Skeletal muscle satellite cell (primary cell): ENCODE measurements around the gene CCDC152.

Source experiments
- H3K27me3 ChIP-seq: 2 replicates; pipeline ENCODE4 v1.7.0; 2013; ENCODE audit warnings: low read length; ENCODE audit not compliant: control insufficient read depth, insufficient read depth
- H3K36me3 ChIP-seq: 2 replicates; pipeline ENCODE4 v1.7.0; 2013; ENCODE audit warnings: mild to moderate bottlenecking, control low read depth, low read length; ENCODE audit not compliant: insufficient read depth
- H3K4me1 ChIP-seq: 2 replicates; pipeline ENCODE4 v1.7.0; 2013; ENCODE audit warnings: low read length; ENCODE audit not compliant: control insufficient read depth, insufficient read depth
- H3K4me2 ChIP-seq: 2 replicates; pipeline ENCODE4 v1.7.0; 2013; ENCODE audit warnings: mild to moderate bottlenecking, low read length
- H3K4me3 ChIP-seq: 2 replicates; pipeline ENCODE4 v1.7.0; 2013; ENCODE audit warnings: low read length
- H3K9ac ChIP-seq: 2 replicates; pipeline ENCODE4 v1.7.0; 2013; ENCODE audit warnings: mild to moderate bottlenecking, low read depth, low read length, moderate library complexity
- H3K9me3 ChIP-seq: replicated peaks from 2 replicates; pipeline ENCODE4 v1.7.0; 2013; ENCODE audit warnings: mild to moderate bottlenecking, control low read depth, low read length

The CCDC152 gene

DNA sequence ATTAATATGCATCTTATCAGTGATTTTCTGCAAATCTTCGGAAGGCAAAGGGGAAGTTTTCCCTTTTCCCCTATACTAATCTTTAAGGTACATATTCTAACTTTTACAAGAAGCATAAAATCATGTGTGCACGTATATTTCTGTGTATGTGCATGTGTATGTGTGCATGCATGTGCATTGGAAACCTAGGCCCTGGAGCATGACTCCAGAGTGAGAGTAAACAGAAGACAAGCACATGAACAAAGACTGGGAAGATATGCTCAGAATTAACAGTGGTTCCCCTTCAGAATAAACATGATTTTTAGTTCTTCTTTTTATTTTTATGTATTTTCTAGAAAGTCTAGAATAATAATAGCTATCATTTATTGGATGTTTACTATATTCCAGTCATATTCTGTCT is 65.9 kb downstream of the CCDC152 start:
- no peaks in the 10 kb centered on the region for H3K36me3 ChIP-seq
- H3K4me3 ChIP-seq, result no peak overlapping the region
- no peaks in the 10 kb centered on the region for H3K4me1 ChIP-seq
- H3K4me2 ChIP-seq, result no peak overlapping the region
- H3K9me3 ChIP-seq, result no peaks in the 10 kb centered on the region
- H3K9ac ChIP-seq, result no peak overlapping the region
- H3K27me3 ChIP-seq, result no peaks in the 10 kb centered on the region

DNA sequence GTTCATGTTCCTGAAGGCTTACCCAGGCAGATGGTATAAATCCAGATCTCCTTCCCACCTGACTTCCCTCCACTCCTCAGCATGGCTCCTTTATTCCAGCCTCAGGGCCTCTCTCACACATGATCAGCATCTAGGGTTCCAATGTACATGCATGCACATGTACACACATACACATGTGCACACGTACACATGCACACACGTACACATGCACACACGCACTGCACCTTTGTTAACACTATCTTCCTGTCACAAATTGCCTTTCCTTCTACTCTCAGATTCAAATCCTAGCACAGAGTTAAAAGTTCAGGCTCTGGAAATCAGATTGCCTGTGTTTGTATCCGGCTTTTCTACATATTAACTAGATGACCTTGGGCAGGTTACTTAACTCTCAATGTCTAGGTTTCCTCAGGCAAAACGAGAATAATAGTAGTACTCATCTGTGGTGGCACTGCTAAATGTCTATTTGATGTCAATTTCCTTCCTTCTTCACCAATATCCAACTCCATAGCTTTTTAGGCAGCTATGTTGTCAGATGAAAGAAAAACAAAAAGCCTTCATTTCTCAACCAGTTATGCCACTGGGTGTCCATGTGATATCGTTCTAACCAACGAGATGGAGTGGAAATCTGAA is 67.8 kb downstream of the CCDC152 start:
- no peak overlapping the region for H3K4me2 ChIP-seq
- H3K4me1 ChIP-seq, result no peaks in the 10 kb centered on the region
- H3K9ac ChIP-seq, result no peak overlapping the region
- H3K27me3 ChIP-seq, result no peaks in the 10 kb centered on the region
- H3K36me3 ChIP-seq, result no peaks in the 10 kb centered on the region
- H3K4me3 ChIP-seq, result no peak overlapping the region
- no peaks in the 10 kb centered on the region for H3K9me3 ChIP-seq

DNA sequence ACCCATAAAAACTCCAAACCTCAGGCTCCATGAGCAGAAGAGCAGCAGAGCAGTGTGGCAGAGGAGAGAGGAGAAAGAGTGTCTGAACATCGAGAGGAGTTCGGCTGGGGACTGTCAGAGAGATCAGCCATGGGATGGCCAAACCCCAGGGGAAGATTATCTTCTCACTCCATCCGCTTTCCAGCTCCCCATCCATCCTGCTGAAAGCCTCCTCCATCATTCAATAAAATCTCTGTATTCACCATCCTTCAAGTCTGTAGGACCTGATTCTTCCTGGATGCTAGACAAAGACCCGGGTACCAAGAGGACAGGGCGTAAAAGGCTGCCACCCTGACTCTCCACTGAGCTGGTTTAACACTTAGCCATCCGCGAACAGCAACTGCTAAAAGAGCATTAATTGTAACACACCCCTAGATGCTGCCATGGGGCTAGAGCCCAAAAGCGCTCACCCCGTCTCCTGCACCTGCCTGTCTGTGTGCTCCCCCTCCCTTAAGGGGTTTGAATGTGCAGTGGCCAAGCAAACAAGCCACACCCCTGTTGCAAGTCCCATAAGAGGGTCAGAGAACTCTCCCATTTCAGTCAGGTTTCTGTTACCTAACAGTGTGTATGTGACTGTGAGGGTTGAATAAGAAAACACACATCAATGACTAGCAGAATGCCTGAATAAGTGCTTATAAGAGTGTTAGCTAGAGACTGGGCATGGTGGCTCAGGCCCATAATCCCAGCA is 69.0 kb downstream of the CCDC152 start:
- H3K4me2 ChIP-seq, result no peak overlapping the region
- H3K4me3 ChIP-seq, result no peak overlapping the region
- H3K27me3 ChIP-seq, result no peaks in the 10 kb centered on the region
- H3K9me3 ChIP-seq, result no peaks in the 10 kb centered on the region
- no peaks in the 10 kb centered on the region for H3K36me3 ChIP-seq
- H3K9ac ChIP-seq, result no peak overlapping the region
- no peaks in the 10 kb centered on the region for H3K4me1 ChIP-seq

DNA sequence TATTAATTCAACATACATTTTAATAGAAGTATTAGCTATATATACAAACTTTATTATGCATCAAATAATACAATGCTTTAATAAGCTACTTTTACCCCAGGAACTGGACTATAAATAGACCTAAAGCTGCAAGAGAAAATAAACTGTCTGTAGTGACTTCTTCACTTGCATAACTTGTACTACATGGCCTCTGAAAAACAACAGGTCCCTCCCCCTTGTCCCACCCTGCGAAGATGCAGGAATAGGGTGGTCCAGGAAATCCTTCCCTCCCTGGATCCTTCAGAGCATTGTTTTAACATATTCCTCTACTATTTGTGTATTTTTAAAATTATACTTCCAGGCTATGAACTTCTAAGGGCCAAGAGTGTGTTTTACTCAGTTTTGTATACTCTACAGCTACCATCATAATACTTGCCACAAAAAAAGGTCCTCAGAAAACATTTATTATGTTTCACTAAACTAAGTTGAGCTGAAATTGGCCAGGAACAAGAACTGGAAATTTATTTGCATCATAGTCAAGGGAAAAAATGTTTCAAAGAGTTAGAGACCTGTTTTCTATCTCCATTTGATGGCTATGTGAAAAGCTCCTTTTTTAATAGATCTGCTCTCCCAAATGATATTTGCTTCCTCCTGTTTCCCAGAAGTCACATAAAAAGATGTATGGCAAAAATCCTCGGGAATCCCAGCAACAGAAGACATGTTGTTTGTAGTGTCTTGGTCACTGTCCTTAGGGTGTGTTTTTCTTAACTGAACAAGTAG is 70.3 kb downstream of the CCDC152 start:
- H3K9ac ChIP-seq, result no peak overlapping the region
- no peak overlapping the region for H3K4me3 ChIP-seq
- H3K27me3 ChIP-seq, result no peaks in the 10 kb centered on the region
- no peaks in the 10 kb centered on the region for H3K9me3 ChIP-seq
- H3K4me2 ChIP-seq, result no peak overlapping the region
- H3K4me1 ChIP-seq, result no peaks in the 10 kb centered on the region
- no peaks in the 10 kb centered on the region for H3K36me3 ChIP-seq

DNA sequence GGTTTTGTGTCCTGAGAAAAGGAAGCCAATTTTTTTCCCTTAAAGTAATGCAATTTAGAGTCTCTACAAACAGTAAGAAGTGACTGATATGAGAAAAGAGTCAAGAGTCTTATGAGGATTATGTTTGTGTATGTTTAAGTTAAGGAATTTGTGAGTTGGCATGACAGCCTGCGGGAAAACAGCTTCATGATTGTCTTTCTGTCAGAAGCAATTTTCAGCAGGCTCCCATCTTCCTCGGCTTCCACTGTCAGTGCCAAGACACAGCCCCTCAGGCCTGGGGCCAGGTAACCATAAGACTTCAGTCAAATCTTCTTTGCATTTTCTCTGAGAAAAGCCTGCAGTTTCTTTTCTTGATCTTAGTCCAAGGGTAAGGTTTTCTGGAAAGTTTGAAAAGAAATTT is 72.1 kb downstream of the CCDC152 start:
- no peak overlapping the region for H3K4me3 ChIP-seq
- no peaks in the 10 kb centered on the region for H3K9me3 ChIP-seq
- no peak overlapping the region for H3K4me2 ChIP-seq
- no peaks in the 10 kb centered on the region for H3K36me3 ChIP-seq
- H3K9ac ChIP-seq, result no peak overlapping the region
- no peaks in the 10 kb centered on the region for H3K27me3 ChIP-seq
- no peaks in the 10 kb centered on the region for H3K4me1 ChIP-seq

DNA sequence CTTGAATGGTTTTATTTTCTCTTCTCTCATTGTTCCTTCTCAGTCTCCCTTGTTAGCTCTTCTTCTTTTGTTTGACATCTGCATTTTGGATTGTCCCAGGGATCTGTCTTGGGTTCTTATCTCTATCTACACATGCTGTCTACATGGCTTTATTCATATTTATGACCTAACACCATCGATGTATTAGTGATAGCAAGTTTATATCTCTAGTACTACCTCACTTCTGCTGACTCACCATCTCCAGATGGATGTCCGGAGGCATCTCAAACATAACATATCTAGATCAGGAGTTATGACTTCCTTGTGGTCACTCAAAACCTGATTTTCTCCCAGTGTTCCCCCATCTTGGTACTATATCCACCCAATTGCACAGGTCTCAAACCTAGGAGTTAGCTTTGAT is 74.3 kb downstream of the CCDC152 start:
- H3K4me3 ChIP-seq, result no peak overlapping the region
- H3K9me3 ChIP-seq, result no peaks in the 10 kb centered on the region
- no peaks in the 10 kb centered on the region for H3K36me3 ChIP-seq
- no peak overlapping the region for H3K9ac ChIP-seq
- no peaks in the 10 kb centered on the region for H3K27me3 ChIP-seq
- no peaks in the 10 kb centered on the region for H3K4me1 ChIP-seq
- no peak overlapping the region for H3K4me2 ChIP-seq

DNA sequence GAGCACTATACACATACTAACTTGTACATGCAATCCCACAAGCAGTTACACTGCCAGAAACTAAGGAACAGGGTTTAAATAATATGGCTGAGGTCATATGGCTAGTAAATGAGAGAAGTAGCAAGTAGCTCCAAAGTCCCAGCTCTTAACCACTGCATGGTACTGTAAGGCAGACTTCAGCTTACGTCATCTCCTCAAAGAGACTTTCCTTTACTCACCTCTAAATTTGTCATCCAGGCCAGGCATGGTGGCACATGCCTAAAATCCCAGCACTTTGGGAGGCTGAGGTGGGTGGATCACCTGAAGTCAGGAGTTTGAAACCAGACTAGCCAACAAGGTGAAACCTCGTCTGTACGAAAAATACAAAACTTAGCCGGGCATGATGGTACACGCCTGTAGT is 75.4 kb downstream of the CCDC152 start:
- H3K36me3 ChIP-seq, result no peaks in the 10 kb centered on the region
- no peak overlapping the region for H3K4me3 ChIP-seq
- no peak overlapping the region for H3K4me2 ChIP-seq
- H3K4me1 ChIP-seq, result no peaks in the 10 kb centered on the region
- H3K27me3 ChIP-seq, result no peaks in the 10 kb centered on the region
- no peak overlapping the region for H3K9ac ChIP-seq
- H3K9me3 ChIP-seq, result no peaks in the 10 kb centered on the region

DNA sequence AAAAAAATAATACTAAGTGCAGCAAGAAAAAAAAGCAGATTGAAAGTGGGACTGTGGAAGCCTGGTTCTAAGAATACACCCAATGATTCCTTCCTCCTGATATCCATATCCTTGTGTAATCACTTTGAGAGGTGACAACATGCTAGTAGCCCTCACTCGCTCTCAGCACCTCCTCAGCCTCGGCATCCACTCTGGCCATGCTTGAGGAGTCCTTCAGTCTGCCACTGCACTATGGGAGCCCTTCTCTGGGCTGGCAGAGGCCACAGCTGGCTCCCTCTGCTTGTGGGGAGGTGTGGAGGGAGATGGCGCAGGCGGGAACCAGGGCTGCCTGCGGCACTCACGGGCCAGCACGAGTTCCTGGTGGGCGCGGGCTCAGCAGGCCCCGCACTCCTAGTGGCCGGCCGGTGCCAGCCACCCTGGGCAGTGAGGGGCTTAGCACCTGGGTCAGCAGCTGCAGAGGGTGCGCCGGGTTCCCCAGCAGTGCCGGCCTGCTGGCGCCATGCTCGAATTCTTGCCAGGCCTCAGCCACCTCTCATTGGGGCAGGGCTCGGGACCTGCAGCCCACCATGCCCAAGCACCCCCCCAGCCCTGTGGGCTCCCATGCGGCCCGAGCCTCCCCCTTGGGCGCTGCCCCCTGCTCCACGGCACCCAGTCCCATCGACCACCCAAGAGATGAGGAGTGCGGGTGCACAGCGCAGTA is 79.6 kb downstream of the CCDC152 start:
- peaks cover 15% of the 10 kb centered on the region for H3K4me1 ChIP-seq
- H3K4me3 ChIP-seq, result no peak overlapping the region
- H3K36me3 ChIP-seq, result no peaks in the 10 kb centered on the region
- no peaks in the 10 kb centered on the region for H3K27me3 ChIP-seq
- H3K4me2 ChIP-seq, result no peak overlapping the region
- H3K9ac ChIP-seq, result no peak overlapping the region
- H3K9me3 ChIP-seq, result no peaks in the 10 kb centered on the region

DNA sequence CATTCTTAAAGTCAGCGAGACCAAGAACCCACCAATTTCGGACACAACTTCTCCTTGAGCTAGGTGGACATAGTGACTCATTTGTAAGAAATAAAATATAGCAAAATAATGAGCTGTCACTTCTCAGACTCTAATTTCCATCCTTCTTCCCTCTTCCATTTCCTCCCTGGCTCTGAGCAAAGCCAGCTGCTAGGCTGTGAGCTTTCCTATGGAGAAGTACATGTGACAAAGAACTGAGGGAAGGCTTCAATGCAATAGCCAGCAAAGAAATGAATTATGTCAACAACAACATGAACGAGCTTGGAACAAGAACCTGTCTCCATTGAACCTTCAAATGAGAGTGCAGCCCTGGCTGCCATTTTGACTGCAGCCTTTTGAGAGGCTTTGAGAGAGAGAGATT is 81.0 kb downstream of the CCDC152 start:
- Histone ChIP-seq H3K4me2 (no peak overlapping the region), H3K9ac (no peak overlapping the region), H3K27me3 (no peaks in the 10 kb centered on the region), H3K9me3 (no peaks in the 10 kb centered on the region), H3K4me3 (no peak overlapping the region), H3K36me3 (no peaks in the 10 kb centered on the region), H3K4me1 (peaks cover 16% of the 10 kb centered on the region)

DNA sequence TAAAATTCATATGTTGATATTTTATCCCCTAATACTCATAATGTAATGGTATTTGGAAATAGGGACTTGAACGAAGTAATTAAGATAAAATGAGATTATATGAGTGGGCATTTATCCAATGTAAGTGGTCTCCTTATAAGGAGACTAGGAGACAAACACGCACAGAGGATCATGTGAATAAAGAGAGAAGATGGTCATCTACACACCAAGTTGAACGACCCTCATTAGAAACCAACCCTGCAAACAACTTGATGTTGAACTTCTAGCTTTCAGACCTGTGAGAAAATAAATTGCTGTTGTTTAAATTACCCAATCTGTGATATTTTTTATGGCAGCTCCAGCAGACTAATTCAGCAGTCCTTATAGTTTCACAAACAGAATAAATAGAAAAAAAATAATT is 82.6 kb downstream of the CCDC152 start:
- Histone ChIP-seq H3K4me2 (no peak overlapping the region), H3K4me3 (no peak overlapping the region), H3K36me3 (no peaks in the 10 kb centered on the region), H3K9me3 (no peaks in the 10 kb centered on the region), H3K4me1 (peaks cover 28% of the 10 kb centered on the region), H3K27me3 (no peaks in the 10 kb centered on the region), H3K9ac (no peak overlapping the region)

DNA sequence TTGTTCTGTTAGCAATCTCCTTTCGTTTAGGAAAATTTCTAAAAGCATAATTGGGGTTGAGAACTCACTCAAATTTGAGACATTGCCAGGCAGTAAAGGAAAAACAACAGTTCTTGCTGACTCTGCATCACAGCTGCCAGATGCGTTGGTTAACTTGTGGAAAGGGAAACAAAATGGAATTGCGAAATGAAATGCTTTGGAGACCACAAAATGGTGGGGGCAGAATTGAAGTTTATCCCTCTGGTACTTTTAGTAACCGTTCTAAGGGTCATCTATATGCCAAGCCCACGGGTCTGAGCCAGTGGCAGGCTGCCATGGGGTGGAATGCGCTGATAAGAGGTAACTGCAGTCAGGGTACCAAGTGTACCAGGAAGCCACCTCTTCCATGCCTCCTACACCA is 83.7 kb downstream of the CCDC152 start:
- Histone ChIP-seq H3K36me3 (no peaks in the 10 kb centered on the region), H3K4me2 (peak overlapping the region; percentile 52), H3K27me3 (no peaks in the 10 kb centered on the region), H3K9ac (no peak overlapping the region), H3K9me3 (no peaks in the 10 kb centered on the region), H3K4me3 (no peak overlapping the region), H3K4me1 (peaks cover 28% of the 10 kb centered on the region)
